Esophagus (tissue), 2 donors: ENCODE data around the gene METAP1. TPM values are rescaled to one million over a fixed set of nuclear protein-coding genes. Genes with fewer than 3 reads are reported as not detected.
"Not testable (repeated sequence)": the region's sequence is repeated elsewhere in the genome, so short reads cannot be mapped to it uniquely, and the experiment has no call there.

ENCODE experiments used
- H3K27ac ChIP-seq, 2 donors: one replicate each; pipeline ENCODE4 v1.5.1; 2013; ENCODE audit warnings: low read depth in 2 of 2, mild to moderate bottlenecking in 2 of 2, inconsistent platforms in 1 of 2, low read length in 1 of 2, moderate library complexity in 1 of 2
- H3K27me3 ChIP-seq, 2 donors: one replicate each; pipeline ENCODE4 v1.6.1; 2013; ENCODE audit warnings: low read length in 2 of 2, control low read depth in 1 of 2, mild to moderate bottlenecking in 1 of 2; ENCODE audit not compliant: insufficient read depth in 2 of 2, control insufficient read depth in 1 of 2
- H3K36me3 ChIP-seq, 2 donors: one replicate each; pipeline ENCODE4 v1.6.1; 2013; ENCODE audit warnings: low read length in 1 of 2; ENCODE audit not compliant: control insufficient read depth in 2 of 2, insufficient read depth in 2 of 2
- H3K4me1 ChIP-seq, 2 donors: one replicate each; pipeline ENCODE4 v1.6.1; 2013; ENCODE audit warnings: low read length in 1 of 2; ENCODE audit not compliant: control insufficient read depth in 2 of 2, insufficient read depth in 2 of 2
- H3K4me3 ChIP-seq, 2 donors: one replicate each; pipeline ENCODE4 v1.5.1; 2013; ENCODE audit warnings: low read length in 2 of 2, mild to moderate bottlenecking in 2 of 2, low read depth in 1 of 2, moderate library complexity in 1 of 2
- H3K9me3 ChIP-seq, 2 donors: one replicate each; pipeline ENCODE4 v1.6.1; 2013; ENCODE audit warnings: mild to moderate bottlenecking in 2 of 2, low read depth in 1 of 2, low read length in 1 of 2, moderate library complexity in 1 of 2; ENCODE audit not compliant: control insufficient read depth in 2 of 2, insufficient read depth in 1 of 2
- WGBS, 2 donors: extraction: QIAGEN DNeasy Blood & Tissue Kit; methylation state at CpG; one replicate each; pipeline ENCODE4 v1.1.7; 2013; 5-methylcytosine and 5-hydroxymethylcytosine counted together
- polyA plus RNA-seq, 2 donors: library from polyadenylated mRNA; stranded (reverse); fragments of 200-250 nt; gene quantifications; one replicate each; pipeline ENCODE4 v1.2.3, GENCODE V29; 2013
- donor health status: healthy with polysubstance abuse.
- donor health status: Bipolar disorder and iron deficiency.

Gene METAP1
- polyA plus RNA-seq, 2 donors, result 47.7 to 48.6 TPM

DNA sequence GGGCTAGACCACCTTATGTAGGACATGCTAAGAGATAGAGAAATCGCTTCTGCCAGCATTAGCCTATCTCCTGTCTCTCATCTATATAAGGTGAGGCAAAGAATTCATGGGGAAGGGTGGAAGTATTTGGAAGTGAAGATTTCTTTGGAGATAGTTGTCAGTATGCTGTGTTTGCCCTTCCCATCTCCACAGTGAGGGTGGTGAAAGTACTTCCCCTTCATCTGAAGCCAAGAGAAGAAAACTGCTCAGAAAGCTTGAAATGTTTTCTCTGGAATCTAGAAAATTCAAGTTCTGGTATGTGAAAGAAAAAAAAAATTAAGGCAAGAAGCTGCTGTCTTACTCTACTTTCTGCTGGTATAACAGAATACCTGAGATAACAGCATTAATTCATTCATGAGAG lies 105.4 kb downstream of the METAP1 start:
- no peak overlapping the region for H3K4me3 ChIP-seq
- H3K9me3 ChIP-seq, result no peaks in the 10 kb centered on the region
- H3K27ac ChIP-seq, result no peak overlapping the region
- WGBS, 2 donors, result 94 to 95% methylated on average over 1 of the region's 1 CpG
- H3K4me1 ChIP-seq, result no peaks in the 10 kb centered on the region
- H3K36me3 ChIP-seq, result no peaks in the 10 kb centered on the region
- no peaks in the 10 kb centered on the region for H3K27me3 ChIP-seq

- no peaks in the 10 kb centered on the region for H3K9me3 ChIP-seq
- no peaks in the 10 kb centered on the region for H3K4me1 ChIP-seq
- 97% methylated on average over 2 of the region's 2 CpGs for WGBS, 2 donors
- H3K27ac ChIP-seq, result no peak overlapping the region
- no peaks in the 10 kb centered on the region for H3K27me3 ChIP-seq
- H3K4me3 ChIP-seq, result no peak overlapping the region
- no peaks in the 10 kb centered on the region for H3K36me3 ChIP-seq
Observed at GRCh38 chr4:99102634-99103033, 107.1 kb downstream of the METAP1 start.

DNA sequence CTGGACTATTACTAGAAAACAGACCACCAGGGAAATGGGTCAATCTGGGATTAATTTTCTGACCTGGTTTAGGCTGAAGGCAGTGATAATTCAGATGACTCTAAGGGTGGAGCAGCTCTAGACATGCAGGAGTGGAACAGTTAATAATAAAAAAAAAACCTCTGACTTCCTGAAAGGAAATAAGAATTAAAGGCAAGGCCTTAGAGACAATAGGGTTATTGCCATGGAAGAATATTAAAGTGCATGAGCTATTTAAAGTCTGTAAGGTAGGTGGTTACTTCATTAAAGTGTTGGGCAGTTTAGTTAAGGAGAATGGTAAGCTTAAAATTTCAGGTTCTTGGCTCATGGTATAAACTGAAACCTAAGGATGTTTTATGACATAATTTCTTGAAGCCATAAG lies 107.6 kb downstream of the METAP1 start:
- no peaks in the 10 kb centered on the region for H3K9me3 ChIP-seq
- H3K4me3 ChIP-seq, result no peak overlapping the region
- no peaks in the 10 kb centered on the region for H3K36me3 ChIP-seq
- no peaks in the 10 kb centered on the region for H3K4me1 ChIP-seq
- no peak overlapping the region for H3K27ac ChIP-seq
- H3K27me3 ChIP-seq, result no peaks in the 10 kb centered on the region

DNA sequence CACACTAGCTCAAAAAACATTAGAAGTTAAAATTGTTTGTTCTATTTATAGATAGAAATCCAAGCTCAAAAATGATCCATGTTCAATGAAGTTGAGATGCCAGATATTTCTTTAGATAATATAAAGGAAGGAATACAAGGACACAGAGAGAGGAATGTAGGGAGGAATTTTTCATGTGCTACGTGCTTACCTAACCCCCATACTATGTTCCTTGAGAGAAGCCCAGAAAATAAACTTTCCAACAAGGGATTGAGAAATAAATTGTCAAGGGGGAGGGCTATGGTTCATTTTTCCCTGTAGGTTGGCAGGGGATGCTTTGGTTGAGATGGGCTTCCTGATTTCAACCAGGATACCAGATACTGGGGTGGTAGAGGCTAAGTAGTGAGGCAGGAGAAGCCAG lies 108.6 kb downstream of the METAP1 start:
- WGBS, 2 donors, result 82 to 86% methylated on average over 1 of the region's 1 CpG
- Histone ChIP-seq H3K27me3 (no peaks in the 10 kb centered on the region), H3K4me3 (no peak overlapping the region), H3K27ac (no peak overlapping the region), H3K36me3 (no peaks in the 10 kb centered on the region), H3K9me3 (no peaks in the 10 kb centered on the region), H3K4me1 (no peaks in the 10 kb centered on the region)

GRCh38 chr4:99109286-99109685 lies 113.8 kb downstream of the METAP1 start:
- H3K27ac ChIP-seq, H3K9me3 ChIP-seq, H3K36me3 ChIP-seq, H3K4me1 ChIP-seq, H3K4me3 ChIP-seq, H3K27me3 ChIP-seq: not testable (repeated sequence)
- 90 to 98% methylated on average over 12 of the region's 12 CpGs for WGBS, 2 donors

Other genes with a start within 250 kb of the METAP1 start
- gene EIF4E, start 66.6 kb upstream of the METAP1 start, polyA plus RNA-seq, result 10 to 100 TPM; 16.7 to 56.1 TPM
- gene ADH5, start 93.1 kb downstream of the METAP1 start, polyA plus RNA-seq, result 100 to 1,000 TPM in 1 of 2 donors, 10 to 100 TPM in 1; 51.0 to 112 TPM
- 1 to 10 TPM in 1 of 2 donors, under 1 TPM in 1; 0.10 to 1.5 TPM for gene ADH4, start 148.6 kb downstream of the METAP1 start, polyA plus RNA-seq
- gene ADH6, start 223.5 kb downstream of the METAP1 start, polyA plus RNA-seq, result under 1 TPM in 1 of 2 donors, not detected in 1; 0.11 TPM